ENCODE data around the gene ERFL.

The ERFL gene

GRCh38 chr19:41959056-41960053, 31.1 kb upstream of the ERFL start, which contains the start of gene RABAC1:
RABAC1 (minus strand) TSS chr19:41959321; CDS start chr19:41959292, 29 bp downstream.
- TF ChIP-seq ARNTL (CRISPR knock-in tag; IDR thresholded peaks at IDR 0.05; ENCODE audit: borderline replicate concordance, low read depth) (no peak), TCF4 (CRISPR knock-in tag; IDR thresholded peaks at IDR 0.05; ENCODE audit: borderline replicate concordance) (peak; percentile 33; the same call in 1 of the 2 replicates)
- ATAC-seq, result peak; percentile 91

GRCh38 chr19:41958367-41959055, 30.3 kb upstream of the ERFL start:
- peak; percentile 85 for ATAC-seq
- TF ChIP-seq OSR1 (CRISPR knock-in tag; IDR thresholded peaks at IDR 0.05) (no peak), SNAI2 (CRISPR knock-in tag; IDR thresholded peaks at IDR 0.05) (no peak), ESRRG (CRISPR knock-in tag; IDR thresholded peaks at IDR 0.05) (no peak), CSRNP3 (CRISPR knock-in tag; IDR thresholded peaks at IDR 0.05) (peak; percentile 33; the same call in 1 of the 2 replicates), PATZ1 (CRISPR knock-in tag; IDR thresholded peaks at IDR 0.05; ENCODE audit: borderline replicate concordance) (no peak), PPARA (CRISPR knock-in tag; IDR thresholded peaks at IDR 0.05; ENCODE audit: borderline replicate concordance) (no peak), BACH2 (CRISPR knock-in tag; IDR thresholded peaks at IDR 0.05; ENCODE audit: borderline replicate concordance) (no peak)

GRCh38 chr19:41957838-41958366, 29.7 kb upstream of the ERFL start:
- TF ChIP-seq BACH2 (CRISPR knock-in tag; IDR thresholded peaks at IDR 0.05; ENCODE audit: borderline replicate concordance), result no peak
- no peak for TF ChIP-seq ZNF8 (CRISPR knock-in tag; IDR thresholded peaks at IDR 0.05)
- TF ChIP-seq GLIS3 (CRISPR knock-in tag; IDR thresholded peaks at IDR 0.05), result no peak
- no peak for TF ChIP-seq ZC3H10 (CRISPR knock-in tag; IDR thresholded peaks at IDR 0.05)
- TF ChIP-seq ZFP3 (CRISPR knock-in tag; IDR thresholded peaks at IDR 0.05), result no peak
- no peak for TF ChIP-seq RARB (CRISPR knock-in tag; IDR thresholded peaks at IDR 0.05)
- TF ChIP-seq PATZ1 (CRISPR knock-in tag; IDR thresholded peaks at IDR 0.05; ENCODE audit: borderline replicate concordance), result no peak
- no peak for TF ChIP-seq POU6F1 (CRISPR knock-in tag; IDR thresholded peaks at IDR 0.05; ENCODE audit: borderline replicate concordance, low read depth)
- no peak for TF ChIP-seq OSR1 (CRISPR knock-in tag; IDR thresholded peaks at IDR 0.05)
- no peak for TF ChIP-seq ARNTL (CRISPR knock-in tag; IDR thresholded peaks at IDR 0.05; ENCODE audit: borderline replicate concordance, low read depth)
- peak; percentile 80 for ATAC-seq

GRCh38 chr19:41957161-41957837, 29.1 kb upstream of the ERFL start:
- no peak for ATAC-seq
- TF ChIP-seq GLIS3 (CRISPR knock-in tag; IDR thresholded peaks at IDR 0.05) (no peak), BACH2 (CRISPR knock-in tag; IDR thresholded peaks at IDR 0.05; ENCODE audit: borderline replicate concordance) (no peak), ZNF565 (CRISPR knock-in tag; conservative IDR thresholded peaks at IDR 0.05; ENCODE audit: low read depth) (no peak), TCF4 (CRISPR knock-in tag; IDR thresholded peaks at IDR 0.05; ENCODE audit: borderline replicate concordance) (no peak), CREB5 (CRISPR knock-in tag; IDR thresholded peaks at IDR 0.05; ENCODE audit: low read depth) (no peak), ZNF70 (CRISPR knock-in tag; IDR thresholded peaks at IDR 0.05) (no peak), ZFP30 (CRISPR knock-in tag; IDR thresholded peaks at IDR 0.05) (no peak), RARB (CRISPR knock-in tag; IDR thresholded peaks at IDR 0.05) (no peak), ZFP3 (CRISPR knock-in tag; IDR thresholded peaks at IDR 0.05) (no peak), PATZ1 (CRISPR knock-in tag; IDR thresholded peaks at IDR 0.05; ENCODE audit: borderline replicate concordance) (no peak), OSR1 (CRISPR knock-in tag; IDR thresholded peaks at IDR 0.05) (no peak), ZNF8 (CRISPR knock-in tag; IDR thresholded peaks at IDR 0.05) (no peak), ZC3H10 (CRISPR knock-in tag; IDR thresholded peaks at IDR 0.05) (no peak)

Data from SK-N-SH treated with all-trans-retinoic acid at 6 μM for 48 hours (cell line).